H9 (cell line): ENCODE data around the gene KY. TPM values are rescaled to one million over a fixed set of nuclear protein-coding genes. Genes with fewer than 3 reads are reported as not detected.

Experiments used
- DNase-seq: peaks from one replicate; pipeline ENCODE4 v3.0.0-alpha.2; 2017
- H2AFZ ChIP-seq: one replicate; pipeline ENCODE4 v1.6.1; 2013; ENCODE audit warnings: mild to moderate bottlenecking, low read length, control low read depth, moderate library complexity
- H2AK5ac ChIP-seq: 2 replicates; pipeline ENCODE4 v1.6.1; 2013; ENCODE audit warnings: low read length, control low read depth, mixed read lengths; ENCODE audit not compliant: insufficient read length
- H2BK120ac ChIP-seq: one replicate; pipeline ENCODE4 v1.6.1; 2013; ENCODE audit warnings: low read depth, mild to moderate bottlenecking, low read length, control low read depth, inconsistent platforms; ENCODE audit not compliant: poor library complexity, severe bottlenecking
- H2BK12ac ChIP-seq: 2 replicates; pipeline ENCODE4 v1.6.1; 2013; ENCODE audit warnings: low read length, control low read depth, mixed read lengths, low read depth; ENCODE audit not compliant: insufficient read length
- H2BK15ac ChIP-seq: 2 replicates; pipeline ENCODE4 v1.6.1; 2013; ENCODE audit warnings: low read depth, low read length, control low read depth
- H2BK20ac ChIP-seq: one replicate; pipeline ENCODE4 v1.6.1; 2013; ENCODE audit warnings: low read depth, mild to moderate bottlenecking, low read length, control low read depth, inconsistent platforms; ENCODE audit not compliant: poor library complexity, severe bottlenecking
- H2BK5ac ChIP-seq: 2 replicates; pipeline ENCODE4 v1.6.1; 2013; ENCODE audit warnings: low read length, control low read depth, mixed read lengths; ENCODE audit not compliant: insufficient read length
- H3K14ac ChIP-seq: 2 replicates; pipeline ENCODE4 v1.6.1; 2013; ENCODE audit warnings: low read length, control low read depth; ENCODE audit not compliant: insufficient read depth
- H3K18ac ChIP-seq: 2 replicates; pipeline ENCODE4 v1.6.1; 2013; ENCODE audit warnings: low read depth, mild to moderate bottlenecking, mixed read lengths, low read length, control low read depth; ENCODE audit not compliant: insufficient read length
- H3K23ac ChIP-seq: 2 replicates; pipeline ENCODE4 v1.6.1; 2013; ENCODE audit warnings: low read length, control low read depth, mixed read lengths, low read depth; ENCODE audit not compliant: insufficient read length
- H3K23me2 ChIP-seq: 2 replicates; pipeline ENCODE4 v1.6.1; 2013; ENCODE audit warnings: low read depth, mild to moderate bottlenecking, mixed read lengths, low read length, control low read depth; ENCODE audit not compliant: insufficient read length, poor library complexity, severe bottlenecking
- H3K27ac ChIP-seq: 2 replicates; pipeline ENCODE4 v1.5.1; 2013; ENCODE audit warnings: low read length, control low read depth, mixed read lengths, low read depth; ENCODE audit not compliant: insufficient read length
- H3K27me3 ChIP-seq: 2 replicates; pipeline ENCODE4 v1.6.1; 2013; ENCODE audit warnings: low read length, control low read depth, inconsistent platforms; ENCODE audit not compliant: insufficient read depth
- H3K4ac ChIP-seq: 2 replicates; pipeline ENCODE4 v1.6.1; 2013; ENCODE audit warnings: low read depth, mild to moderate bottlenecking, control low read depth, inconsistent platforms, low read length, moderate library complexity
- H3K4me1 ChIP-seq: 2 replicates; pipeline ENCODE4 v1.6.1; 2013; ENCODE audit warnings: low read length, control low read depth, inconsistent platforms; ENCODE audit not compliant: insufficient read depth
- H3K4me2 ChIP-seq: 2 replicates; pipeline ENCODE4 v1.6.1; 2013; ENCODE audit warnings: low read length, control low read depth, mixed read lengths; ENCODE audit not compliant: insufficient read length, insufficient read depth
- H3K56ac ChIP-seq: 2 replicates; pipeline ENCODE4 v1.6.1; 2013; ENCODE audit warnings: low read depth, mild to moderate bottlenecking, mixed read lengths, low read length, control low read depth; ENCODE audit not compliant: insufficient read length
- H3K79me1 ChIP-seq: 2 replicates; pipeline ENCODE4 v1.6.1; 2013; ENCODE audit warnings: low read depth, mild to moderate bottlenecking, moderate library complexity, low read length, control low read depth, inconsistent platforms; ENCODE audit not compliant: insufficient read depth, poor library complexity, severe bottlenecking
- H3K79me2 ChIP-seq: 2 replicates; pipeline ENCODE4 v1.6.1; 2013; ENCODE audit warnings: low read length, control low read depth, inconsistent platforms; ENCODE audit not compliant: insufficient read depth
- H3K9ac ChIP-seq: 2 replicates; pipeline ENCODE4 v1.6.1; 2013; ENCODE audit warnings: low read length, control low read depth, mixed read lengths; ENCODE audit not compliant: insufficient read length; ENCODE audit errors: extremely low read depth
- H3K9me3 ChIP-seq: one replicate; pipeline ENCODE4 v1.6.1; 2013; ENCODE audit warnings: low read depth, low read length, inconsistent platforms; ENCODE audit not compliant: control insufficient read depth
- H3T11ph ChIP-seq: one replicate; pipeline ENCODE4 v1.6.1; 2013; ENCODE audit warnings: mild to moderate bottlenecking, low read length, control low read depth, inconsistent platforms
- H4K20me1 ChIP-seq: one replicate; pipeline ENCODE4 v1.6.1; 2013; ENCODE audit not compliant: control insufficient read depth, insufficient read length, insufficient read depth
- H4K5ac ChIP-seq: 2 replicates; pipeline ENCODE4 v1.6.1; 2013; ENCODE audit warnings: low read depth, mild to moderate bottlenecking, mixed read lengths, low read length, control low read depth; ENCODE audit not compliant: insufficient read length
- H4K8ac ChIP-seq: replicated peaks from 2 replicates; pipeline ENCODE4 v1.6.1; 2013; ENCODE audit warnings: low read length, control low read depth, mixed read lengths, low read depth; ENCODE audit not compliant: insufficient read length
- H4K91ac ChIP-seq: 2 replicates; pipeline ENCODE4 v1.6.1; 2013; ENCODE audit warnings: low read depth, mild to moderate bottlenecking, moderate library complexity, mixed read lengths, low read length, control low read depth; ENCODE audit not compliant: insufficient read length
- H3K27ac Mint-ChIP-seq, 3 experiments: 2 replicates in 2 of 3; 3 replicates in 1 of 3; pipeline ENCODE4 v1.8.0; 2020 to 2021; ENCODE audit warnings: mixed read lengths in 3 of 3, mild to moderate bottlenecking in 1 of 3, moderate library complexity in 1 of 3
- H3K27me3 Mint-ChIP-seq: 2 replicates; pipeline ENCODE4 v1.8.0; 2021; ENCODE audit warnings: low read depth, mild to moderate bottlenecking, moderate library complexity, mixed read lengths
- H3K36me3 Mint-ChIP-seq, 3 experiments: 2 replicates in 2 of 3; 3 replicates in 1 of 3; pipeline ENCODE4 v1.8.0; 2020 to 2021; ENCODE audit warnings: low read depth in 3 of 3, mixed read lengths in 3 of 3; ENCODE audit not compliant: insufficient read depth in 1 of 3
- H3K4me1 Mint-ChIP-seq, 2 experiments: 2 replicates each; pipeline ENCODE4 v1.8.0; 2020; ENCODE audit warnings: mixed read lengths in 2 of 2
- H3K4me3 Mint-ChIP-seq, 2 experiments: 2 replicates in 1 of 2; 3 replicates in 1 of 2; pipeline ENCODE4 v1.8.0; 2020 to 2021; ENCODE audit warnings: mild to moderate bottlenecking in 2 of 2, mixed read lengths in 2 of 2, moderate library complexity in 1 of 2
- H3K9me3 Mint-ChIP-seq, 2 experiments: 2 replicates in 1 of 2; 3 replicates in 1 of 2; pipeline ENCODE4 v1.8.0; 2020; ENCODE audit warnings: mild to moderate bottlenecking in 2 of 2, mixed read lengths in 2 of 2, moderate library complexity in 1 of 2
- CTCF ChIP-seq: fragments of 200-600 bp; sonication (generic); conservative IDR thresholded peaks from 3 replicates; pipeline ENCODE4 v1.8.0; 2021; ENCODE audit warnings: antibody characterized with exemption, mild to moderate bottlenecking
- WGBS: extraction: QIAGEN DNeasy Blood & Tissue Kit; methylation state at CpG from one replicate; pipeline ENCODE4 v1.1.7; 2013; ENCODE audit warnings: missing lambda C conversion rate, low lambda C conversion rate, mixed read lengths; ENCODE audit not compliant: insufficient read length; ENCODE audit errors: extremely low coverage; 5-methylcytosine and 5-hydroxymethylcytosine counted together
- total RNA-seq: library from RNA; stranded (reverse); gene quantifications from 2 replicates; pipeline ENCODE4 v1.2.1, GENCODE V29; 2021

Gene KY
- total RNA-seq, 1 experiment from 2014 or later = not detected

GRCh38 chr3:134625885-134626741, 24.7 kb downstream of the KY start:
- no CpG with 5 or more reads among the region's 5 CpGs for WGBS
- Mint-ChIP-seq H3K4me3 (no peak overlapping the region), H3K9me3 (peaks cover 8 to 12% of the 10 kb centered on the region in 2 experiments), H3K27me3 (peaks cover 6% of the 10 kb centered on the region), H3K36me3 (peaks cover 0 to 7% (median 5%) of the 10 kb centered on the region in 3 experiments; a peak in 3 of 7 replicates), H3K4me1 (no peaks in the 10 kb centered on the region), H3K27ac (no peak overlapping the region)
- Histone ChIP-seq H3K79me2 (no peaks in the 10 kb centered on the region), H3K79me1 (no peaks in the 10 kb centered on the region), H3K9ac (no peak overlapping the region), H2BK12ac (no peak overlapping the region), H4K20me1 (no peaks in the 10 kb centered on the region), H3K23ac (no peak overlapping the region), H4K91ac (no peak overlapping the region), H2BK20ac (no peak overlapping the region), H4K8ac (no peak overlapping the region), H3K27me3 (no peaks in the 10 kb centered on the region), H3K14ac (no peak overlapping the region), H2AK5ac (no peak overlapping the region), H3K23me2 (no peaks in the 10 kb centered on the region), H2AFZ (no peak overlapping the region), H3K18ac (no peak overlapping the region), H2BK15ac (no peak overlapping the region), H3K4me1 (no peaks in the 10 kb centered on the region), H3K56ac (no peak overlapping the region), H3T11ph (no peak overlapping the region), H3K27ac (no peak overlapping the region), H4K5ac (no peak overlapping the region), H3K4me2 (no peak overlapping the region), H3K9me3 (no peaks in the 10 kb centered on the region), H2BK5ac (no peak overlapping the region), H3K4ac (no peak overlapping the region), H2BK120ac (no peak overlapping the region)
- no peak for TF ChIP-seq CTCF
- DNase-seq = peak; percentile 12
